Pons (tissue), 1 donor: ENCODE results near the gene C1orf159.
"Not testable (repeated sequence)": the region's sequence is repeated elsewhere in the genome, so short reads cannot be mapped to it uniquely, and the experiment has no call there.

ENCODE experiments used
- DNase-seq: peaks from one replicate; pipeline ENCODE4 v3.0.0-alpha.2; 2016; ENCODE audit warnings: low spot score

The C1orf159 gene

DNA sequence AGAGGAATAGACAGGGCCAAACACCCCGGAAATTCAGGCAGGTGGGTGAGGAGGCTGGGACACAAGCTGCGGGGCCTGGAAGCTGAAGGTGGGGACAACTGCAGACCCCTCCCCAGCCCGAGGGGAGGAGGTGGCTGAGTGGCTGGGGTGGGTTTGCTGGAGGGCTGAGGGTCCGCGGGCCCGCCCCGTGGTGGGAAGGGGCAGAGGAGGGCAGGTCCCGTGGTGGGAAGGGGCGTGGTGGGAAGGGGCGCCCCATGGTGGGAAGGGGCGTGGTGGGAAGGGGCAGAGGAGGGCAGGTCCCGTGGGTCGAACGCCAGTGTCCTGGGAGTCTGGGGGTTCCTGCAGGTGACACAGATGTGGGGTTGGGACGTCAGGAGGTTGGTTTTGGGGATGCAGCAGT lies 33.5 kb upstream of the C1orf159 start:
- no peak for DNase-seq

DNA sequence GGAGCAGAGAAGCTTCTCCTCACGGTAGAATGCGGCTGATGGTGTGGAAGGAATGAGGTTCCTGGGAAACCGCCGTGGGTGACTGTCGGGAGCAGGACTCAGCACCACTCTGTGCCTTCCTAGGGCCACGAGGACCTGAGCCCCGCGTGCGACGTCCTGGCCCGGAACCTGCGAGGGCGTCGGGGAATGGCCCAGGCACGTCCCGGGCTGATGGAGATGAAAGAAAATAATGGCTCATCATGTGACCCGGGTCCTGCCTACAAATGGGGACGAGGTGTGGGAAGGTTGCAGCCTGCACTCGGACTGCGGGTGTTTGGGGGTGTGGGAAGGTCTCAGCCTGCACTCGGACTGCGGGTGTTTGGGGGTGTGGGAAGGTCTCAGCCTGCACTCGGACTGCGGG lies 32.7 kb upstream of the C1orf159 start:
- DNase-seq, result no peak

DNA sequence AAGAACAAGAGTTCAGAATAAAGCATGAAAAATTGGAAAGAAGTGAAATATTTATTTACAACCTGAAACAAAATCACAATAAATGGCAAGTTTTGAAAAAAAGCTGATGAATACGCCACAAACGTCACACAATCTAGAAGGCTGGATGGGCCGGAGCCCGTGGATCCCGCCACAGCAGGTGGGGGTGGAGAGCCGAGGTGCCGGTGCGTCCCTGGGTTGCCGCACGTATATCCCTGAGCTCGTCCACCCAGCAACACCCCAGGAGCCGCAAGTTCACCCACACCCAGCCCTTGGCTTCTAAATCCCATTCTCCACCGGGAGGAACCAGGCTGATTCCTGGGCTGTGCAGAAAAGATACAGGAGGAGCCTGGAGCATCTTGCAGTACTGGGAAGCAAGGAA lies 32.2 kb upstream of the C1orf159 start:
- no peak for DNase-seq

DNA sequence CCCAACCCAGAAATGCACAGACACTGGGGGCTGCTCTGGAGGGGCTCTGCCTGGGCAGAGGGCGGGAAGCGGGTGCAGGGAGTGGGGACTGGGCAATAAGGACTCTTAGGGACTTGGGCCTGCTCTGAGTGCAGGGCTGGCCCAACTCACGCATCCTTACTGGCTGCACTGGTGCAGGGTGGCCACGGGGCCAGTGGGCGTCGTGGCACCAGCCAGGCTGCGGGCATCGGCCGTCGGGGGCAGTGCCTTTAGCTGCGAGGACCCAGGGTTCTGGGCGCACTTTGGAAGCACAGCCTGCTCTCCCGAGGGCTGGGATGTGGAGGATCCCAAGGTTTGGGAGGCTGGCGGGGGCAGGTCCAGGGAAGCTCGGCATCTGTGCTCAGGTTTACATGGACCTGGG lies 30.7 kb upstream of the C1orf159 start:
- DNase-seq, result no peak

DNA sequence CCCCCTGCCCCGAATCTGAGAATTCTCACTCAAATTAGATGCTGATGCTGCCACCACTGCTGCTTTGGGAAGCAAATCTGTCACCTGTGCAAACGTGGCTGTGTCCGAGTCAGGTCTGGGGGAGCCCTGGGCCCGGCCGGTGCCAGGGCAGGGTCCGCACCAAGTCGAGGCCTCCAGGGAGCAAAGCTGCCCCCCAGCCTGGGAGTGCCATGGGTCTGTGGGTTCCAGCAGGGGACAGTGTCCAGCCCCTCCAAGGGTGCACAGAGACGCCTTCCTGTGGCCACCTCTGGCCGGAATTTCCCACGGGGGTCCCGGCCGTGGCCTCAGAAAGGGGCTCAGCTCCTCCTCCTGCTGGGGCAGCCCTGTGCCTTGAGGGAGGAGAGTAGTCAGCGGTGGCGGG lies 30.1 kb upstream of the C1orf159 start:
- no peak for DNase-seq

DNA sequence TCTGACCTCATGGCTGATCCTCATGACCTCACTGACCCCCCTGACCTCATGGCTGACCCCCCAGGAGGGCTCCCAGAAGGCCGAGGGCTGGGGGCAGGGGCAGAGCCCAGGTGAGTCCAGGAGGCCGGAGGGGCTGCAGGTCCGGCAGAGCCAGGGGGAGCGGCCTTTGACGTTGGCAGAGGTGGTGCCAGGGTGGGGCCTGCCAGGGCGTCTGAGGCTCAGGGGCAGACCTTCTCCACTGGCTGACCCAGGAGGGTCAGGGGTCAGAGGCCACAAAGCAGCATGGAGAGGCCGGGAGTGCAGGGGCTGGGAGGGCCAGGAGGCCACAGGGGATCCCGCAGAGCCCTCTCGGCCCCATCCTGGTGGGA lies 29.6 kb upstream of the C1orf159 start:
- DNase-seq, result no peak

DNA sequence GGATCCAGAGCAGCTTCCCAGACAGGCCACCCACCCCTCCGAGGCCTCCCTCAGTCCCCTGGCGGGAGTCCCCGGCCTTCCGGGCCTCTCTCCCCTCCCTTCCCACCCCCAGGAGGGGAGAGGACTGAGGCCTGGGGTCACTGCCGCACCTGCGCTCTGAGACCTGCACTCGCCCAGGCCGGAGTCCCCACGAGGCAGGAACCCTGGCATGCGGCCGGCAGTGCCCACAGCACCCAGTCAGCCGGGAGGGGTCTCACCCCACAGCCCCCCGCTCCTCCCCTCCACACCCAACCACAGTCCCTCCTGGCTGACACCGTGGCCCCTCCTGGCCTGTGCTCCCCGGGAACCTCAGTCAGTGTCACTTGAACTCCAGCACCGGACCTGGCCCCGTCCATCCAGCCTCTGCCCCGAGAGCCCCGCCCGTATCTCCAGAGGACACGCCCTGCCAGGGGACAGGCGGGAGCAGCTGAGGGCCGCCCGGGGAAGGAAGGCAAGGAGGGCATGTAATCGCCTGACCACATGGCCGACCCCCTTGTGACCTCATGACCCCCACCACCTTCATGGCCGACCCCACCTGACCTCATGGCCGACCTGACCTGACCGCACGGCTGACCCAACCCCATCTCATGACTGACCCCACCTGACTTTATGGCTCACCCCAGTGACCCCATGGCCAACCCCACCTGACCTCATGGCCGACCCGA lies 29.1 kb upstream of the C1orf159 start:
- DNase-seq, result no peak

DNA sequence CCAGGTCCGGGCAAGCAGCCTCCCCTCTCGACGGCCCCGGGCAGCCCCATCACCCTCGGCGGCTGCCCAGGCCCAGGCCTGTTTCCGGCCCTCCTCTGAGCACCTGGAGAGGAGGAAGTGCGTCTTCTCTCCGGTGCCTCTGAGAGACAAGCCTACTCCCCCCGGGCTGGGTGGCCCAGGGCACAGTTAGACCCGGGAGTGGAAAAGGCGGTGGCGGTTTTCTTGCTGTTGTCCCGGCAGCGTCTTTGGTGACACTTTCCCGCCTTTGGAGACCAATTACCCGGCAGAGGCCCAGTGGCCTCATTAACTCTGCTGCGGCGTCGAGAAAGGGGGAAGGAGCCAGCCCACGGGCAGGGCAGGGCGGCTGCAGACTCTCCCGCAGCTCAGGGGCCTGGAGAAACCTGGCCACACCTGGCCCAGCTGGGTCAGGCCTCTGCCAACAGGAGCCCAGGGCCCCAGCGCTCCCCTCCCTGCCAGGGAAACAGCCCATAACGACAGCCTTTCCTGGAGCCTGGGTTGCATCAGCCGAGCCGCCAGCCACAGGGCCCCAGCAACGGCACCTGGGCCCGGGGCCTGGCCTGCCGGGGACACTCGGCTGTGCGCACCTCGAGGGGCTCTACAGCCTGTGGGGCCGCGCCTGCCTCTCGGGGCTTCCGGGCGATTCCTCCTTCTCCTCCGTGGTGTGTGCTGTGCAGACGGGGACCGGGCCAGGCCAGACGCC lies 28.4 kb upstream of the C1orf159 start:
- no peak for DNase-seq

DNA sequence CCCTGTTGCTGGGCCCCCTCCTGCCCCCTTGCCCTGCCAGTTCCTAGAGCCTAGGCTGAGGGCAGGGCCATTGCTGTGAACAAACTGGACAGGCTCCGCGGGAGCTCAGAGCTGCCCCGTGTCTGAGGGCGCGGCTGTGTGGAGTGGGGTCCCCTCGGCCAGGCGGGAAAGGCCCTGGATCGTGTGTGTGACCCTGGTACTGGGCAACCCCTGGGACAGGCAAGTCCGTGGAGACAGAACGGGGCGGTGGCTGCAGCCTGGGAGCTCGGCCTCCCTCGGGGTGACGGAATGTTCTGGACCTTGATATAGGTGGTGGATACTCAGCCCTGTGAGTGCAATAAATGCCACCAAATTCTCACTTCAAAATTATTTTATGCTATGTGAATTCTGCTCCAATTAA lies 27.7 kb upstream of the C1orf159 start:
- no peak for DNase-seq

DNA sequence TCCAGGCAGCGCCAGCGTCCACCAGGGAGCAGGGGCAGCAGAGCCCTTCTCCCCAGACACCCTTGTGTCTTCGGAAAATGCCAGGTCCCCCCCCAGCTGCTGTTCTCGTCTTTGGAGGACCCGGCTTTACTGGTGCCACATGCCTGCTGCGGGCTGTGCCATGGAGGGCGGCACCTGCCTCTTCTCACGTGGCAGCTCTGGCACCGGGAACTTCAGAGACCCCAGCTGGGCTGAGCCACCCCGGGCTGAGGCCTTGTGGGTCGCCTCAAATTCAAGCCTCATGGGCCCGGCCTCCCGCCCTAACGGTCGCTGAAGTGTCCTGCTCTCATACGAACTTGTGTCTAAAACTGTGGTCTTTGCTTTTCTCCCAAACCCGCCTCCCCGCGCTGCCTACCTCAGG lies 27.0 kb upstream of the C1orf159 start:
- DNase-seq, result no peak

DNA sequence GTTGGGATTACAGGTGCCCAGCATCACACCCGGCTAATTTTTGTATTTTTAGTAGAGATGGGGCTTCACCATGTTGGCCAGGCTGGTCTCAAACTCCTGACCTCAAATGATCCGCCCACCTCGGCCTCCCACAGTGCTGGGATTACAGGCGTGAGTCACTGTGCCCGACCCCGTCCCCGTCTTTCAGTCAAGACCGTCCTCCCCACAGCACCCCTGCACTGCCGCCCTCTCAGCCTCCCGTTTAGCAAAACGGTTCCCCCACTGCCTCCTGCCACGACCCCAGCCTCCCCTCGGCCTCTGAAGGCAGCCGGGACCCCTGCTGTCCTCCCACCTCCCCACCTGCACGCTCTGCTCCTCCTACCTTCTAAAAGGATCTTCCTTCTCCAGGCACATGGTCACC lies 26.5 kb upstream of the C1orf159 start:
- DNase-seq, result not testable (repeated sequence)

DNA sequence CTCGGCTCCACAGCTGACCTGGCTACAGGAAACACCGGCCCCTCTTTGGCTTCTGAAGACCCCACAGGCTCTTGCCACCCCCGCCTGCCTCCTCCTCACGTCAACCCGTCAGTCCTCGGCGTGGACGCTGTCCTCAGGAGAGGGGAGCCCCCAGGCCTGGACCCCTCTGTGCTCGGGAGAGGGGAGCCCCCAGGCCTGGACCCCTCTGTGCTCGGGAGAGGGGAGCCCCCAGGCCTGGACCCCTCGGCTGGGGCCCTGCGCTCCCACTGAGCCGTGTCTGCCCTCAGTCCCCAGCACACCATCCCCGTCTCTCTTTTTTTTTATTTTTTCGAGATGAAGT lies 26.0 kb upstream of the C1orf159 start:
- no peak for DNase-seq

DNA sequence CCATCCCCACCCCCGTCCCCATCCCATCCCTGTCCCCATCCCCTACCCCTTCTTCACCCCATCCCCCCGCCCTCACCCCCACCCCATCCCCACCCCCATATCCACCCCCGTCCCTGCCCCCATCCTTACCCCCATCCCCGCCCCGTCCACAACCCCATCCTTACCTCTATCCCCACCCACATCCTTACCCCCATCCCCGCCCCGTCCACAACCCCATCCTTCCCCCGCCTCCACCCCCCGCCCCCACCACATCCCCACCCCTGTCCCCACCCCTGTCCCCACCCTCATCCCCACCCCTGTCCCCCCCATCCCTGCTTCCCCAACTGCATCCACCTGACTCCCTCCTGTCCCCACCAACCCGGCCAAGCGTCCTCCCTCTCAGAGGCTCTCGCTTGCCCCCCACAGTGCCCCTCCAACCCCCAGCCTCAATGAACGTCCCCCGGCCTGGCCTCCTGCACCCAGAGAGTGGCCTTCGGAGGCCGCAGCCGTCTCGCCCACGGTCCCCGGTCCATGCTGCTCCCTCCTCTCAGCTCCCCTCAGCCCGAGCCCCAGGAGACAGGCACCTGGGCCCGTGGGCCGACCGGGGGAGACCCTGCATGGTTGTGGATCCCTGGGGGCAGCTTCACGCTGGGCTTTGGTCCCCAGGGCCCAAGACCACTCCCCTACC lies 25.5 kb upstream of the C1orf159 start:
- DNase-seq, result no peak

DNA sequence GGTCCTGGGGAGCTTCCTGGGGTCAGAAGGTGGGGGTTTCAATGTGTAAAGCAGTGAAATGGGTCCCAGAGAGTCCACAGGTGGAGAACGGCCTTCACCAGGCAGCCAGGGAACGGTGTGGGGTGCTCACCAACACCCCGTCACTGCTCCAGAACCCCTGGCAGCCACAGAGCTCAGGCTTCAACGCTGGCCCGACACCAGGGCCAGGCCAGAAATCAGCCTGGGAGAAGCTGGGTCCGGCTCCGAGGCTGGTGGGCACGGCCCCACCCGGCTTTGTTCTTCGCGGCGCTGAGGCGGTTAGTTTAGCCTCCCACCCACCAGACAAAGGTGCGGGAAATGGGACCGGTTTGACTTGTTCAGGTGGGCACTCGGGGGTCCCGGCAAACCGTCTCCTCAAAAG lies 24.8 kb upstream of the C1orf159 start:
- DNase-seq, result no peak

DNA sequence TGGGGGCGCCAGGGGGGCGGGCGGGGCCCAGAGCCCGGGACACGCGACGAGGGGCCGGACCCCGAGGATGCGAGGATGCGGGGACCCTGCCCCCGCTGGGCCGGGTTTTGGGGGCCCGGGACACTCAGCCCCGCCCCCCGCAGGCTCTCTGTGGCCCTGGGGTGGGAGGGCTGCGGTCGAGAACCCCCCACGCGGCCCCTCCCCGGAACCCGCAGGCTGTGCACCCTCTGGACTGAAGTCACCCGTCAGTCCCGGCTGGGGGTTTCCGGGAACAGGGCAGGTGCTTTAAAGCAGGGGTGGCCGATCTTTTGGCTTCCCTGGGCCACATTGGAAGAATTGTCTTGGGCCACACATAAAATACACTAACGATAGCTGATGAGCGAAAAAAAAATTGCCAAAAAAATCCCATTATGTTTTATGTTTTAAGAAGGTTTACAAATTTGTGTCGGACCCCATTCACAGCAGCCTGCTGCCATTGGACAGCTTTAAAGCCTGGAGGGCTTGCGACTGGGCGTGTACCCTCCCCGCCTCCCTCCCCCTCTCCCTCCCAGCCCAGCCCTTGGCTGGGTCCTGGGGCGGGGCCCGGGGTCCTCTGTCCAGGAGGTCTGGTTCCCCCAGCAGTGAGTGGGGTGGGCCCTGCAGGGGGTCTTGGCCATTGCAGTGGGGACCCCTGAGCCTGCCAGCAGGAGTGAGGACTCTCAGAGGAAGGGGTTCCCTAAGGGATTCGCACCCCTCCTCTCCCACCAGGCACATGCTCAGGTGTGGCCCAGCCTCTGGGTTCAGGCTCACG lies 21.6 kb upstream of the C1orf159 start:
- no peak for DNase-seq

DNA sequence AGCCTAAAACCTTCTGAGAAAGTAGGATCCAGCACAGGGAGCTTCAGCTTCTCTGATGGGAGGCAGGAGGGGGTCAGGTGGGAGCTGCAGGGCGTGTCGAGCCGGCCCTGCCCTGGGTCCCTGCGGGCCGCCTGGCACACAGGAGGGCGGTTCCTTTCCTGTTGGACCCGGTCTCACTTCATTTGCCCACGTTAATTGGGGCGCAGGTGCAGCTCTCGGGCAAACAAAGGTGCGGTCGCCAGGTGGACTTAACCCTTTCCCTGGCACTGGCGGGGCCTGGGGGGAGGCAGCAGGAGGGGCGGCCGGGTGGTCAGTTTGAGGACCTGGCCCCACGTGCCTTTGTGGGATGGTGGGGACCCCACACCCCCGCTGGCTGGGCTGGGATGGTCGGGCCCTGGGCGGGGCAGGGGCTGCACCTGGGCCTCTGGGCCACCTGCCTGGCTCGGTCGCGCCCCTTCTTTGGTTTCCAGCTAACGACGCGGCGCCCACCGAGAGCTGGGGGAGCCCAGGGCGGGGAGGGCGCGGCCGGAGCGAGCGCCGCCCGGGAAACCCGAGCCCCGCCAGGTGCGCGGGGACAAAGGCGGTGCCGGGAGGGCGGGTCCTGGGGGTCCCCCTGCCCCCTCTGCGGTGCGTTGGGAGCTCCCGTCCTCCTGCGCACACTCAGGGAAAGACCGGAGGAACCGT lies 20.8 kb upstream of the C1orf159 start:
- DNase-seq, result no peak

DNA sequence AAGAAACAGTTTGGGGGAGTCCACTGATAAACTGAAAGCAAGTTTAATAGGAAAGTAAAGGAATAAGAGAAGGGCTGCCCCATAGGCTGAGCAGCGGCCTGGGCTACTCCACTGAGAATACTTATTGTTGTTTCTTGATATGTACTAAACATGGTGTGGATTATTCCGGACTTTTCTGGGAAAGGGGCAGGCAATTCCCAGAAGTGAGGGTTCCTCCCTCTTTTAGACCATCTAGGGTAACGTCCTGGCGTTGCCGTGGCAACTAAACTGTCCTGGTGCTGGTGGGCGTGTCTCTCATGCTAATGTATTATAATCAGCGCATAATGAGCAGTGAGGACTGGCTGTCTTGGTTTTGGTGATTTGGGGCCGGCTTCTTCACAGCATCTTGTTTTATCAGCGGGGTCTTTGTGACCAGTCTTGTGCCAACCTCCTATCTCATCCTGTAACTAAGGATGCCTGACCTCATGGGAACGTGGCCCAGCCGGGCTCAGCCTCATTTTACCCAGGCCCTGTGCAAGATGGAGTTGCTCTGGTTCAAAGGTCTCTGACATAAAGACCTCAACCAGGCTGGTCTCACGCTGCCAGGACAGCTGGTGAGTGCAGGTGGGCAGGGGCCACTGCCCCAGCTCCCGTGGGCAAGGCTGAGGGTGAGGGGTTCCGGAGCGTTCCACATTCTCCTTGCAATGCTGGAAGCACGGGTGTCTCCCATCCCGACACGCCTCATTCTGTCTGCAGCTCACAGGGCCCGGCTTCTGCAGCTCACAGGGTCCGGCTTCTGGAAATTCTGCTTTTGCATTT lies 19.6 kb upstream of the C1orf159 start:
- DNase-seq, result no peak

DNA sequence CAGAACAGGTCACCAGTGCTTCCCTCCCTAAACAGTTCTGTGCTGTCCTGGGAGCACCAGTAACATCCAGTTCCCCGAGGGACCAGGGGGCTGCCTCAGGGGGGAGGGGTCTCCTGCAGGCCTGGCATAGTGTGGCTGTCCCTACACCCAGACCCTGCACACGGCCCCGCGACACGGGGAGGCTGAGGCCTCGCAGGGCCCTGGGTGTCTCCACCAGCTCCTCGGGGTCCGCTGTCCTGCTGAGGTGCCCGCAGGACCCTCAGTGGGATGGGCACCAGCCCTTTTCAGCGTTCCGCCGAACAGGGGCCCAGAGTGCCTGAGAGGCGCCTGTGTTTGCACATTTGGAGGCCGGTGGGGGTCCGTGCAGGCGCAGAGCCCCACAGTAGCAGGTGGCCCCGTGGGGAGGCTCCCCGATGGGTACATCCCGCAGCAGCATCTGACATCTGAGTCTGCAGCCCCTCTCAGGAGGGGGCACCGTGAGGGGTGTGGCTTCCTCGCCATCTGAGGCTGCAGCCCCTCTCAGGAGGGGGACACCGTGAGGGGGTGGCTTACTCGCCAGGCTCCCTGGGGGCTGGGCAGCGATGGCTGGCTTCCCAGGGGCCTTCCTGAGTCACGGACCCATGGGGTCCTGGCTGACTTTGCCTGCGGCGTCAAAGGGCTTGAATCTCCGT lies 18.5 kb upstream of the C1orf159 start:
- DNase-seq, result no peak

DNA sequence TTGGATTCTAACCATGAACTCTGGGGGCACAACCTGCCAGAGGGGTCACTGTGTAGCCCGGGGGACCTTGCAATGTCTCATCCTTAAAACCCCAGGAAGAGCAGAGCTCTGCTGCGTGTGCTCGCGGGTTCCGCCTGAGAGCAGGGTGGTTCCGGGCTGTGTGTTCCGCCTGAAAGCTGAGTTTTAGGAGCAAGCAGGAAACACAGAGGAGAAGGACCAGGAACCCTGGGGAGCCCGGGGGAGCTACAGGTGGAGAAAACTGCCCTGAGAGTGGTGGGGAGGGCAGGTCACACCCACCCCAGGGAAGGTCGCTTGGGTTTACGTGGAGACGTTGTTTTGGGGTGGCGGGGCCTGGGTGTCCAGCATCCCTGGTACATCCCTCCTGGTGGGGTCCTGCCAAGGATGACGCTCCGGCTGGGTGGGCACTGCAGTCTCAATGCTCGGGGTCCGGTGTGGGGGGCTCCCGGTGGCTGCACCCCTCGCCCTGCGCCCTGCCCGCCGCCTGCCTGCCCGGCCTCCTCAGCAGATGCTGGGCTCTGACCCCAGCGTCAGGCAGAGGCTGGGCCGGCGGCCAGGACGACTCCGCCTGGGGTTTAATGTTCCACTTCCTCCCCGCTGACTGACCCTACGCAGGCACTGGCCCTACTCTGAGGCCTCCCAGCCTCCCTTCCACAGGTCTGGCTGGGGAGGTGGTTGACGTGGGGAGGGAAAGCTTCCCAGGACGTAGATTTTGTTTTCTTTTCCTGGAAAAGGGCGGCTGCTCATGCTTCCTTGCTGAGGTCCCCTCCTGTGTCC lies 17.3 kb upstream of the C1orf159 start:
- DNase-seq, result no peak
